Nephron (organoid): Measurements from ENCODE around the gene ELMOD1.

ENCODE experiments used
- H3K27ac Mint-ChIP-seq, 3 experiments: 2 replicates each; pipeline ENCODE4 v1.8.0; 2020; ENCODE audit warnings: mixed read lengths in 3 of 3, mild to moderate bottlenecking in 2 of 3, moderate library complexity in 1 of 3
- H3K27me3 Mint-ChIP-seq: 2 replicates; pipeline ENCODE4 v1.8.0; 2021; ENCODE audit warnings: low read depth, mild to moderate bottlenecking, moderate library complexity, mixed read lengths
- H3K36me3 Mint-ChIP-seq: 2 replicates; pipeline ENCODE4 v1.8.0; 2020; ENCODE audit warnings: low read depth, mixed read lengths
- H3K4me1 Mint-ChIP-seq: 2 replicates; pipeline ENCODE4 v1.8.0; 2020; ENCODE audit warnings: mixed read lengths
- H3K4me3 Mint-ChIP-seq, 3 experiments: 2 replicates each; pipeline ENCODE4 v1.8.0; 2020; ENCODE audit warnings: mild to moderate bottlenecking in 3 of 3, mixed read lengths in 3 of 3, moderate library complexity in 2 of 3
- H3K9me3 Mint-ChIP-seq: 2 replicates; pipeline ENCODE4 v1.8.0; 2020; ENCODE audit warnings: mixed read lengths
- TF ChIP-seq, protein P1 (sequence below), 3 experiments: fragments of 200-600 bp; sonication (generic); IDR thresholded peaks; one replicate each; pipeline ENCODE4 v1.5.0; 2021; ENCODE audit warnings: antibody characterized with exemption in 3 of 3; ENCODE audit not compliant: unreplicated experiment in 3 of 3

Gene ELMOD1

GRCh38 chr11:107590460-107591377, at the start of gene ELMOD1:
TSS of gene ELMOD1 (plus strand) at chr11:107591147. CDS start at chr11:107618190, 27,043 bp downstream.
- Mint-ChIP-seq H3K4me1 (peaks cover 28% of the 10 kb centered on the region), H3K4me3 (peak within 1 kb of the TSS; percentile 88 to 89 (median 89)), H3K36me3 (no peaks in the 10 kb centered on the region), H3K9me3 (no peaks in the 10 kb centered on the region), H3K27ac (peak within 1 kb of the TSS in 1 of 3 experiments; percentile 64), H3K27me3 (peaks cover 96% of the 10 kb centered on the region)
- TF ChIP-seq, protein P1, sequence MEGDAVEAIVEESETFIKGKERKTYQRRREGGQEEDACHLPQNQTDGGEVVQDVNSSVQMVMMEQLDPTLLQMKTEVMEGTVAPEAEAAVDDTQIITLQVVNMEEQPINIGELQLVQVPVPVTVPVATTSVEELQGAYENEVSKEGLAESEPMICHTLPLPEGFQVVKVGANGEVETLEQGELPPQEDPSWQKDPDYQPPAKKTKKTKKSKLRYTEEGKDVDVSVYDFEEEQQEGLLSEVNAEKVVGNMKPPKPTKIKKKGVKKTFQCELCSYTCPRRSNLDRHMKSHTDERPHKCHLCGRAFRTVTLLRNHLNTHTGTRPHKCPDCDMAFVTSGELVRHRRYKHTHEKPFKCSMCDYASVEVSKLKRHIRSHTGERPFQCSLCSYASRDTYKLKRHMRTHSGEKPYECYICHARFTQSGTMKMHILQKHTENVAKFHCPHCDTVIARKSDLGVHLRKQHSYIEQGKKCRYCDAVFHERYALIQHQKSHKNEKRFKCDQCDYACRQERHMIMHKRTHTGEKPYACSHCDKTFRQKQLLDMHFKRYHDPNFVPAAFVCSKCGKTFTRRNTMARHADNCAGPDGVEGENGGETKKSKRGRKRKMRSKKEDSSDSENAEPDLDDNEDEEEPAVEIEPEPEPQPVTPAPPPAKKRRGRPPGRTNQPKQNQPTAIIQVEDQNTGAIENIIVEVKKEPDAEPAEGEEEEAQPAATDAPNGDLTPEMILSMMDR (IDR thresholded peaks at IDR 0.05; ENCODE audit: unreplicated experiment in 3 of 3), result peak in 2 of 3 experiments; percentile 19 to 22

GRCh38 chr11:107545101-107545514, 45.8 kb upstream of the ELMOD1 start:
- TF ChIP-seq, protein P1 (IDR thresholded peaks at IDR 0.05; ENCODE audit: unreplicated experiment in 3 of 3), result no peak
- H3K36me3 Mint-ChIP-seq, result peaks cover 9% of the 10 kb centered on the region
- H3K9me3 Mint-ChIP-seq, result no peaks in the 10 kb centered on the region
- H3K4me1 Mint-ChIP-seq, result peaks cover 15% of the 10 kb centered on the region
- peak overlapping the region in 1 of 3 experiments; percentile 7 for H3K27ac Mint-ChIP-seq
- H3K27me3 Mint-ChIP-seq, result no peaks in the 10 kb centered on the region
- no peak overlapping the region for H3K4me3 Mint-ChIP-seq

GRCh38 chr11:107547961-107548360, 43.0 kb upstream of the ELMOD1 start:
- no peak overlapping the region for H3K4me3 Mint-ChIP-seq
- no peaks in the 10 kb centered on the region for H3K9me3 Mint-ChIP-seq
- peaks cover 25% of the 10 kb centered on the region for H3K36me3 Mint-ChIP-seq
- H3K27ac Mint-ChIP-seq, result no peak overlapping the region
- H3K4me1 Mint-ChIP-seq, result peaks cover 15% of the 10 kb centered on the region
- TF ChIP-seq, protein P1 (IDR thresholded peaks at IDR 0.05; ENCODE audit: unreplicated experiment in 3 of 3), result no peak
- H3K27me3 Mint-ChIP-seq, result no peaks in the 10 kb centered on the region

- peaks cover 15% of the 10 kb centered on the region for H3K4me1 Mint-ChIP-seq
- no peak overlapping the region for H3K4me3 Mint-ChIP-seq
- no peaks in the 10 kb centered on the region for H3K9me3 Mint-ChIP-seq
- H3K27ac Mint-ChIP-seq, result peak overlapping the region in 1 of 3 experiments; percentile 34
- peaks cover 29% of the 10 kb centered on the region for H3K36me3 Mint-ChIP-seq
- TF ChIP-seq, protein P1 (IDR thresholded peaks at IDR 0.05; ENCODE audit: unreplicated experiment in 3 of 3), result peak; percentile 78 to 87 (median 80)
- H3K27me3 Mint-ChIP-seq, result no peaks in the 10 kb centered on the region
Measured at GRCh38 chr11:107549253-107549953, 41.5 kb upstream of the ELMOD1 start.

- TF ChIP-seq, protein P1 (IDR thresholded peaks at IDR 0.05; ENCODE audit: unreplicated experiment in 3 of 3), result no peak
- Mint-ChIP-seq H3K36me3 (peaks cover 25% of the 10 kb centered on the region), H3K4me1 (peaks cover 15% of the 10 kb centered on the region), H3K27me3 (no peaks in the 10 kb centered on the region), H3K9me3 (no peaks in the 10 kb centered on the region), H3K4me3 (no peak overlapping the region), H3K27ac (no peak overlapping the region)
Measured at GRCh38 chr11:107549954-107550285, 41.0 kb upstream of the ELMOD1 start.
